HG02870 (cell line): ENCODE measurements around the gene MYO7A.

ENCODE experiments used
- ATAC-seq: cut with Tn5 transposase; IDR thresholded peaks from one replicate; pipeline ENCODE4 v1.9.1; 2021; ENCODE audit warnings: mild to moderate bottlenecking, moderate library complexity; ENCODE audit not compliant: unreplicated experiment

Gene MYO7A

DNA sequence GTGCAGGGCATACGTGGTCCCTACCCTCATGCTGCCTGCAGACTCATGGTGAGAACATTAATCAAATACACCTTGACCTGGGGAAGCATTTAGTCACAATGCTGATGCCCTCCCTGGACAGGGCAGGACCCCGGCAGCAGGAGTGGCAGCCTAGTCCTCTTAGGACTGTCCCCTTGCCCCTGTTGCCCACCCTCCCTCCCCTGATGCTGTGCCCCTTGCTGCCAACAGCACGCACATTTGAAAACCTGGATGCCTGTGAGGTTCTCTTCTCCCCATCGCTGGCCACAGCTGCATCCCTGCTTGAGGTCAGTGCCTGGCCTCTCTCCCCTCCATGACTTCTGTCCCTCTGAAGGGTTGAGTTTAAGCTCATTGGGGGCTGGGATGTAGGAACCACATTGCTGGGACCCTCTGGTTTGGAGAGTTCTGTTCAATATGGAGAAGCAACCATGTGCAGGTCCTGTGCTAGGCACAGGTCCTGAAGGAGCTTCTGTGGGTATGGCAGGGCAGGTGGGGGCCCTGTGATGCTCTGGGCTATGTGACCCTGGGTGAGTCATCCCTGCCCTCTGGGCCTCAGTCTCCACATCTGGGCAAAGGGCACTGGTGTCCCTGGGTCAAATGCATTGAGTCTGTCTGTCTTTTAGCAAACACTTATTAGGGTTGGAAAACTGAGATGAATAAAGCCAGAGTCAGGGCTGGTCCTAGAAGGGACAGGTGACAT lies 31.3 kb downstream of the MYO7A start:
- no peak for ATAC-seq

DNA sequence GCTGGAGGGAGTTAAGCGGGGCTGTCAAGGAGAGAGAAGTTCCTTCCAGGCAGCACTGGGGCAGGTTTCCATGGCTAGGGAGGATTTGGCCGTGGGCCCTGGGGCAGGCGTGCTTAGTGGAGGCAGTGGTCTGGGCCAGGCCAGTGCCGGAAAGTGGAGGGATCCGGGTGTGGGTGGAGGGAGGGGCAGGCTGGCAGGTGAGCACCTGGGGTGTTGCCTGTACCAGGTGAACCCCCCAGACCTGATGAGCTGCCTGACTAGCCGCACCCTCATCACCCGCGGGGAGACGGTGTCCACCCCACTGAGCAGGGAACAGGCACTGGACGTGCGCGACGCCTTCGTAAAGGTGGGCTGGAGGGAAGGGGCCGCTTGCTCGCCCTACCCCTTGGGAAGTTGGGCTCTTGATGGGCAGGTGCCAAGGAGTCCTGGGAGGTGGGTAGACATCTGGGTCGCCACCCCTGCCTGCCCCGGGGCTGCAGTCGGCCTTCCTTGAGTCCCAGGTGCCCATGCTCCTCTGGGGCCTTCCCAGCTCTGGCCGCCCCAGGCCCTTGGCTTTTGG lies 32.0 kb downstream of the MYO7A start:
- ATAC-seq, result no peak

DNA sequence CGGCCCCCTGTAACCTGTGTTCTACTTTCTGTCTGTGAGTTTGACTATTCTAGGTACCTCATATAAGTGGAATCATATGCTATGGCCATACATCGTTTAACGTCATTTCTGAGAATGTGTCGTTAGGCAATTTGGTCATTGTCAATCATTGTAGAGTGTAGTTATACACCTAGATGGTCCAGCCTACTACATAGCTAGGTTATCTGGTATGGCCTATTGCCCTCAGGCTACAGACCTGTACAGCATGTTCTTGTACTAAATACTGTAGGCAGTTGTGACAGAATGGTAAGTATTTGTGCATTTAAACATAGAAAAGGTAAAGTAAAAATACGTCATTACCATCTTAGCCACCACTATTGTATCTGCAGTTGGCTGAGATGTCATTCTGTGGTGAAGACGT lies 35.2 kb downstream of the MYO7A start:
- ATAC-seq, result no peak

DNA sequence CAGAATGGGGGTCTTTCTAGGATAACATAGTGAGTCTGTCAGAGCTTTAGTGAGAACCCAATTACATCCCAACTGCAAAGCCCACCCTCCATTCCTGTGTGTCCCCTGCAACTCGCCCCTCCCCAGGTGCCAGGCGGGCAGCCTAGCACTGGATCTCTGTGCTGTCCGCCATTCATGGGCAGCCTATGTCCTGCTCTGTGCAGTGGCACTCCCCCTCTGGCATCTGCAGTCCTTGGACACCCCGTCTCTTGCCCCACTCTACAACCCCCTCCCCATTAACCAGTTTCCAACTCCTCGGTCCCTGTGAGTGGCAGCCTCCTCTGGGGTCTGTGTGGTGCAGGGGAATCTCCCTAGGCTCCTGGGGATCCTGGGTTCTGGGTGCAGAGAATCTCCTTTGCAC lies 37.0 kb downstream of the MYO7A start:
- no peak for ATAC-seq

DNA sequence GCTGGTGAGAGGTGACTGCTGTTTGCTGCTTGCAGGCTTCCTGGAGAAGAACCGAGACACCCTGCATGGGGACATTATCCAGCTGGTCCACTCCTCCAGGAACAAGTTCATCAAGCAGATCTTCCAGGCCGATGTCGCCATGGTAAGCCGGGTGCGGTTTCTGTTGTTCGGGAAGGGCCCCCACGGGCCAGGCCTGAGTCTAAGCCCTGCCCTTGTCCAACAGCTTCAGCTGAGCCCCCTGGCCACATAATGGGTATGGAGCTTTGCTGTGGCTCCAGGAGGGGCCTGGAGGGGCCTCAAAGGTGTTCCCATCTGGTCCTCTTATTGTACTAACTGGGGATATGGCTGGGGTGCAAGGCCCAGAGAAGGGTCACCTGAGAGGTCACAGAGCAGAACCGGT lies 38.0 kb downstream of the MYO7A start:
- ATAC-seq, result no peak

DNA sequence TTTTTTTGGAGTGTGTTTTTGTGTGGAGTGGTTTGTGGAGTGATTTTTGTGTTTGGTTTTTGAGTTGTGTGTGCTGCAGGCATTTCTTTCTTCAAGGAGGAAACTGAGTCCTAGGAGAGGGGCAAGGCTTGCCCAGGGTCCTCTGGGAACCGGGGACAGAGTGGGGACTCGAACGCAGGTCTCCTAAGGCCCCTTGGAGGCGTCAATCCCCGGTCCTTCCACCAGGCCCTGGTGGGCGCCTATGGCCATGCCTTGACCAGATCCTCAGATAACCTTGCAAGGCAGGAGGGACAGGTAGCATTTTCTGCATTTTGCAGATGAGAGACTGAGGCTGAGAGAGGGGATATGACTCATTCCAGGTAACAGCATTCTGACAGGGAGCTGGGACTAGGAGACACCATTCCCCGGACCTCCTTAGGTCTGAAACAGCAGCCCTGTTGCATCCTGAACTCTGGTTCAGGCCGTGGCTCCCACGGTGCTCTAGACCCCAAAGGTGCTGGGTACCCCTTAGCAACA lies 39.1 kb downstream of the MYO7A start:
- no peak for ATAC-seq

DNA sequence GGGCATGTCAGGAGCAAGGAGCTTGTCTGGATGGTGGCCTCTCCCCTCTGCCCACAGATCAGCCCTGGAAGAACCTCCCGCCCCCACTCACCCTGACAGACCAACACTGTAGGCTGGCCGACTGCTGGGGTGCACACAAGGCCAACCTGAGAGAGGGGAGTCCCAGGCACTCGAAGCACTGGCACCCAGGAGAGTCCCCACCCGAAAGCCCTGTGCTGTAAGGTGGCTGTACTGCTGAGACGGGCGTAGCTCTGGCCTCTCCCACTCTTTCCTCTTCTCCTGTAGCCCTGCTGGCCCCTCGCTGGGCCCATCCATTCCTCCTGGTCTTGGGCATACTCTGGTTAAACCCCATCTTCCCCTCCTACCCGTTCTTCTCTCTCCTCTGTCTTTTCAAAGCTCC lies 39.7 kb downstream of the MYO7A start:
- ATAC-seq, result no peak

DNA sequence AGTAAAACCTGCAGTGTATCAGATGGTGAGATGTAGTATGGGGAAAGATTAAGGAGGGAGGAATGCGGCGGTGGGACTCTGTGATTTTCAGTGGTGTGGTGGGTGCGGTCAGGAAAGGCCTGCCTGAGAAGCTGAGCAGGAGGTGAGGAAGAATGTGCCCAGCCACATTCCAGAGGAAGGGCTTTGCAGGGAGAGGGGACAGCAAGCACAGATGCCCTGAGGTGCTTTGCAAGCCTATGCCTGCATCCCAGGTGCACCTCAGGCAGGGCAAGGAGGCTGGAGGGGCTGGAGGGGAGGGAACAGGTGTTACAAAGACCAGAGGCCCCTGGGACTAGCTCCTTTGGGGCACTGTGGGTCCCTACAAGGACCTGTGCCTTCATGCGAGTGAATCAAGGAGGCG lies 42.1 kb downstream of the MYO7A start:
- no peak for ATAC-seq

DNA sequence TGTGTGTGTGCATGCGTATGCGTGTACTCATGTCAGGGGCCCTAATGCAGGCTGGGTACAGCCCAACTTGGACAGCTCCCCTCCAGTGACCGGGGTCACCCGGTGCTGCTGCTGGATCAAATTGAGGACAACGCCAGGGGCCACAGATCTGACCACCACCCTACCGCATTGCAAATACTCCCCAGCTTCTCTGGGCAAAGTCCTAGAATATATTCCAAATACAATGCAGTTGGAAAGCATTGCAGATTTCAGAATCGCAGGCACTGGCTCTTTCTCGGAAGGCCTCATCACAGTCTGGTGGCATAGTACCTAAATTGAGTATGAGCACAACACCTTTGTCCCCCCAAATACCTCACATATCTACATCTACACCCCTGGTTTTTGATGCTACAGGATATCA lies 43.2 kb downstream of the MYO7A start:
- ATAC-seq, result no peak

DNA sequence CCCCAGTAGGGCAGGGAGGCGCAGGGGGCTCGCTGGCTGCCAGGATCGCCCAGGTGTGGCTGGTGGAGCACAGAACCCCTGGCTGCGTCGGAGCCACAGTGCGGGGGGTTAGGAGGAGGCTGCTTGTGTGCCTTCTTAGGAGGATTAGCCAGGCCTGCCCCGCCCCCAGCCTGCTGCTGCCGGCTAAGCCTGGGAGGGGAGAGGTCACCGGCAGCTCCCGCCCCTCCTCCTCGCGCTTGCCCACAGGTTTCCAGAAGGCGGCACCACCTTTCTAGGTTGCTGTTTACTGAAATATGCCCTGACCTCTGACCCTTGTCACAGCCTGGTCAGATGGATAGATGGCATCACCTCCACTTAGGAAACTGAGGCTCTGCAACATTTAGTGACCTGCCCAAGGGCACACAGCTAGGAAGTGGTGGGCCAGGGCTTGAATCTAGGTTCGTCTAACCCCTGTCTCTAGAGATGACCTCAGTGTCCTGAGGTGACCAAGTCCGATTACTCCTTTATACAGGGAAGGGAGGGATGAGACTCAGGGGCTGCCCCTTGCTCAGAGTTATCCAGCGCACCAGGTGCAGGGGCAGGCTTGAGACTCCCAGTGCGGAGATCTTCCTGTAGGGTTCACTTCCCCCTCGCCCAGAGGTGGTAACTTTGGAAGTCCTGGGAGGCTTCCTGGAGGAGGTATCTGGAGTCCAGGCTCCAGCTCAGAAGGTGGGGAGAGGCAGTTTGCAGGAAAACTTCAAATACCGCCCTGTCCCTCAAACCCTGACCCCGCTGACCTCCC lies 44.0 kb downstream of the MYO7A start:
- ATAC-seq, result no peak

DNA sequence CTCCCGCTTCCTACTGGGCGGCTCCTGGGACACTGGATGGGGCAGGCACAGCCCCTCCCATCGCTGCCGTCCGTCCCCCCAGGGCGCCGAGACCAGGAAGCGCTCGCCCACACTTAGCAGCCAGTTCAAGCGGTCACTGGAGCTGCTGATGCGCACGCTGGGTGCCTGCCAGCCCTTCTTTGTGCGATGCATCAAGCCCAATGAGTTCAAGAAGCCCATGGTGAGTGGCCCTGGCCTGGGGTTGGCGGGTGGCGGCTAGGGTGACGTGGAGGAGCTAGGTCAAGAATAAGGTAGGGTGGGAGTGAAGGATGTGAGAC lies 44.6 kb downstream of the MYO7A start:
- no peak for ATAC-seq

DNA sequence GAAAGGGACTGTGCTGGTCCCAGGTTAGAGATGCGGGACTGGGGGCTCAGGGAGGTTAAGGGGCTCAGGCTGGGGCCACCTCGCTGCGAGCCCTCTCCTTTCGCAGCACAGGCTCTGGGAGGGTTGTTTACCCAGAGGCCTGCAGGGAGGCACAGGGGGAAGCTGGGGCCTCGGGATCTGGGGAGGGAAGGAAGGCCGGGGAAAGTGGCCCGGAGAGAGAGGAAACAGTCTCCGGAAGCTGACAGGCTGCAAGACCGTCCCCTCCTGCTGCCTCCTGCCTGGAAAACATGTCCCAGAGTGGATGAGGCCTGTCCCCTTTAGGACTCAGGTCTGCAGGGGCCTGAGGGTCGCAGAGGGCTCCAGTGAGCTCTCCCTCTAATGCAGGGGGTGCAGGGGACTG lies 45.4 kb downstream of the MYO7A start:
- no peak for ATAC-seq

DNA sequence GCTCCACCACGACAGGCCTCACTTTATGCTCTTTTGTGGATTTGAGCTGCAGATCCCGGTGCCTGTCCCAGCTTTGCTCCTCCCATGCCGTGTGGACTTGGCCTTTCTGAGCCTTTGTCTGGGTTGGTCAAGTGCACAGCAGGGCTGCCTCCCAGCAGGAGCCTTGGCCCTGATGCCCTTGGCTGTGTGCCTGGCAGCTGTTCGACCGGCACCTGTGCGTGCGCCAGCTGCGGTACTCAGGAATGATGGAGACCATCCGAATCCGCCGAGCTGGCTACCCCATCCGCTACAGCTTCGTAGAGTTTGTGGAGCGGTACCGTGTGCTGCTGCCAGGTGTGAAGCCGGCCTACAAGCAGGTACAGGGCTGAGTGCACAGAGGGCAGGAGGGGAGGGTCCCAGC lies 46.5 kb downstream of the MYO7A start:
- ATAC-seq, result no peak

DNA sequence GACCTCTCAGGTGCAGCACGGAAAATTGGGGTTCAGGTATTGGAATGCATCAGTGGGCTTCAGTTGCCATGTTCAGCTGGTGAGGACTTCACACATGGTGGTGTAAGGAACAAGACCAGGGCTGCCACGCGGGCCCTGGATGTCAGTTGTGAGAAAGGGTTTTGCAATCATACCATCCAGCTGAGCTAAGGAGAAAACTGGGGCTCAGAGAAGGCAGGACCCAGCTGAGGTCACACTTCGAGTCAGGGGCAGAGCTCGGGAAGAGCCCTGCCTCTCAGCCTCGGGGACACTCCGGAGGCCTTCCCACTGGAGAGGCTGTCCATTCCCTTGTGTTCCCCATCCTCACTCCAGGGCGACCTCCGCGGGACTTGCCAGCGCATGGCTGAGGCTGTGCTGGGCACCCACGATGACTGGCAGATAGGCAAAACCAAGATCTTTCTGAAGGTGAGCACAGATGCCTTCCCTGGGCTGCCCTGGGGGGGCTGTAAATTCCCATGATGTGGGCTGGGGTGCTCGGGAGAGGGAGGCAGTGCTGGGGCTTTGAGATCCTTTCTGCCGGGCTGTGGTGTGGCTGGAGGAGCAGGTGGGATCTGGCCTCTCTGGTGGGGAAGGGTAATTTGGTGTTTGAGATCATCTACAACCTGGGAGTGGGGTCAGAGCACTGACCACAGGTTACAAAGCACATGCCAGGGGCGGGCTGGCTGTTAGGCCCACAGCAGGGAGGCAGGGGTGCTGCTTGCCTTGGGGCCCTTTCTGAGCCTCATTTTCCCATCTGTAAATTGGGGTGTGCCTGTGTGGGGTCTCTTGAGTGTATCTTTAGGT lies 47.2 kb downstream of the MYO7A start:
- no peak for ATAC-seq

DNA sequence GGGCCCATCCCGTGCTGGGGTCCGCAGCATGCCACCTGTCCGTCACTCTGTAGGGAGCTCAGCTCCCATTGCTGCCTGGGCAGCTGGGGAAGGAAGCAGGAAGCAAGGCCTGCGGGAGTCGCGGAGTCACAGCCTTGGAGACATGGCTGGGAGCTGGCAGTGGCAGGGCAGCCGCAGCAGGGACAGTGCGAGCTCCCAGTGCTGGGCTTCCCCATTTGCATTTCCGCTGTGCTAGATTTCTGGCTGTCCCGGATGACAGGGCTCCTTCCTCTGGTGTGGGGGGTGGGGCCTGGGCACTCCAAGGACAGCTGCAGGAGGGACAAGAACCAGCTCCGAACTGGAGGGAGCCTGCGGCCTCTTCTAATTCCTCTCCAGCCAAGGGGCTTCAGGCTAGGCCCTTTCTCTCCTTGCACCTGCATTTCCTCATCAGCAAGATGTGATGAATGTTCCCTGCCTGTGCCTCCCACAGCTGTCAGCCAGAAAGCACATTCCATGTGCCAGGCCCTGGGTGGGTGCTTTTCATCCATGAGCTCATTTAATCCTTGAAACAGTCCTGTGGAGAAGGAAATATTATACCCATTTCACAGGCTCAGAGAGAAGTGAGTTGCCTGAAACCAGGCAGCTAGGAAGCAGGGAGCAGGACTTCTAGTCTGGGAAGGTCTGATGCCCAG lies 48.0 kb downstream of the MYO7A start:
- no peak for ATAC-seq

DNA sequence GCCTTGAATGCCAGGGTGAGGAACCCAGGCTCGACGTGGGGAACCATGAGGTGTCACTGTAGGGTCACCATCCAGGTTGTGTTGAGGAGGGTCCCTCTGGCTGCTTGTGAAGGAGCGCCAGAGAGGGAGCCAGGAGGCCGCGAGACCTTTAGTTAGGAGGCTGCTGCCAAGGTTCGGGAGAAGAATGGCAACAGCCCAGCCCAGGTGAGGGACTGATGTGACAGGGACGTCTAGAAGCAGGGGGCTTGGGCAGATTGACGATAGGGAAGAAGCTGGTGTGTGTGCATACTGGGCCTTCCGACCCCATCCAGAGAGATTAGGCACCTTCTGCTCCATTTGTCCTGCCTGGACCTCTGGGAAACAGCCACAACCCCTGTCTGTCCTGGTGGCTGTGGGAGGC lies 49.0 kb downstream of the MYO7A start:
- no peak for ATAC-seq

DNA sequence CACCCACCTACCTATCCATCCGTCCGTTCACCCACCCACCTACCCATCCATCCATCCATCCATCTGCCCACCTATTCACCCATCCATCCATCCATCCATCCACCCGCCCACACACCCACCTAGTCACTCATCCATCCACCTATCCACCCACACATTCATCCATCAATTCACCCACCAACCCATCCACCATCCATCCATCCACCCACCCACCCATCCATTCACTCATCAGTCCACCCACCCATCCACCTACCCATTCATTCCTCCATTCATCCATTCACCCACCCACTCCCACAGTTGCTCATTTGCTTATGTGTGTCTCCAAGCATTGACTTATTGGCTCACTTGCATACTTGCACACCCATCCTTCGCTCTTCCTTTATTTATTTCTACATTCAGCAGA lies 50.1 kb downstream of the MYO7A start:
- ATAC-seq, result no peak

DNA sequence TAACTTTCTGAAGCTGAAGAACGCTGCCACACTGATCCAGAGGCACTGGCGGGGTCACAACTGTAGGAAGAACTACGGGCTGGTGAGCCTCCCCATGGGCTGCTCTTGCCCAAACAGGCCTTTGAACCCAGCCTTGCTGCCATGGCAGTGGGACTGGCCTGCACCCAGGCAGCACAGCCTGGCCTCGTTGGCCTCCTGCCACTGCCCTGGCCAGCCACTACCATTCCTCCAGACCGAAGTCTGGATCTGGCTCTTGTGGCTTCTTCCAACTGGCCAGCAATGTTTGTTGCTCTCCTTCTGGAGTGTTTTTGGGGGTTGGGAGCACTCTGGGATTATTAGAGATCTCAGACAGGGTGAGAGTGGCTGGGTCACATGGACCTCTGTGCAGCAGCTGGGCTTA lies 51.0 kb downstream of the MYO7A start:
- ATAC-seq, result no peak

DNA sequence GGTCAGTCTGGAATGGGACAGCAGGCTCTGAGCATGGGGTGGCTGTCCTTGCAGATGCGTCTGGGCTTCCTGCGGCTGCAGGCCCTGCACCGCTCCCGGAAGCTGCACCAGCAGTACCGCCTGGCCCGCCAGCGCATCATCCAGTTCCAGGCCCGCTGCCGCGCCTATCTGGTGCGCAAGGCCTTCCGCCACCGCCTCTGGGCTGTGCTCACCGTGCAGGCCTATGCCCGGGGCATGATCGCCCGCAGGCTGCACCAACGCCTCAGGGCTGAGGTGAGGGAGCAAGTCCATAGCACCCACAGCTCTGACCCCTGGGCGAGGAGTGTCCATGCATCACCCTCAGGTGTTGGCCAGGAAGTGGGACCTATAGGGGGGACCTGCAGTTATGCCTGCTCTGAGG lies 51.6 kb downstream of the MYO7A start:
- ATAC-seq, result no peak

DNA sequence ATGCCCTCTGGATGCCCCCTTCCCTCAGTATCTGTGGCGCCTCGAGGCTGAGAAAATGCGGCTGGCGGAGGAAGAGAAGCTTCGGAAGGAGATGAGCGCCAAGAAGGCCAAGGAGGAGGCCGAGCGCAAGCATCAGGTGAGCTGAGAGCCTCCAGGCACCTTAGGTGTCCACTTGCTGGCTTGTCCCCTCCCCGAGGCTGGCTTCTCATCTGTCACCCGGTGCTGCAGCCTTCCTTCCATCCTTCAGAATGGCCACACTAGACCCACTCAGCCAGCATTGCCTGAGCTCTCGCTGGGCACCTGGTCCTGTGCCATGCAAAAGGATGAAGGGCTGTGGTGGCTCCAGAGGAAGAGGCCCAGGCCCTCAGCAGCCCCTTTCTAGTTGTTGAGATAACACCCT lies 52.3 kb downstream of the MYO7A start:
- ATAC-seq, result no peak

DNA sequence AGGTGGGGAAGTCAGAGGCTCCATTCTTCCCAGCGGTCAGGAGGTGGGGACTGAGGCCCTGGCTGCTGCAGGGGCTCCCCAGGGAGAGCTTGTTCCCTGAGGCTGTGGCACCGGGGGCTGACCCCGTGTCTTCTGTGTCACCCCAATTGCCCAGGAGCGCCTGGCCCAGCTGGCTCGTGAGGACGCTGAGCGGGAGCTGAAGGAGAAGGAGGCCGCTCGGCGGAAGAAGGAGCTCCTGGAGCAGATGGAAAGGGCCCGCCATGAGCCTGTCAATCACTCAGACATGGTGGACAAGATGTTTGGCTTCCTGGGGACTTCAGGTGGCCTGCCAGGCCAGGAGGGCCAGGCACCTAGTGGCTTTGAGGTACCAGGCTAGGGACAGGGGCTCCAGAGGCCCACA lies 53.2 kb downstream of the MYO7A start:
- ATAC-seq, result no peak
